ENCODE data around the gene CDC42BPB. TPM values are rescaled to one million over a fixed set of nuclear protein-coding genes. Genes with fewer than 3 reads are reported as not detected.

Gene CDC42BPB
- total RNA-seq, 1 donor from 2014 or later: 55.0 TPM

GRCh38 chr14:103016594-103016993 is 40.8 kb downstream of the CDC42BPB start:
- no peak for DNase-seq (ENCODE audit: low read depth)
- FAIRE-seq: no peak

GRCh38 chr14:103016071-103016470 is 41.3 kb downstream of the CDC42BPB start:
- TF ChIP-seq, protein P1, sequence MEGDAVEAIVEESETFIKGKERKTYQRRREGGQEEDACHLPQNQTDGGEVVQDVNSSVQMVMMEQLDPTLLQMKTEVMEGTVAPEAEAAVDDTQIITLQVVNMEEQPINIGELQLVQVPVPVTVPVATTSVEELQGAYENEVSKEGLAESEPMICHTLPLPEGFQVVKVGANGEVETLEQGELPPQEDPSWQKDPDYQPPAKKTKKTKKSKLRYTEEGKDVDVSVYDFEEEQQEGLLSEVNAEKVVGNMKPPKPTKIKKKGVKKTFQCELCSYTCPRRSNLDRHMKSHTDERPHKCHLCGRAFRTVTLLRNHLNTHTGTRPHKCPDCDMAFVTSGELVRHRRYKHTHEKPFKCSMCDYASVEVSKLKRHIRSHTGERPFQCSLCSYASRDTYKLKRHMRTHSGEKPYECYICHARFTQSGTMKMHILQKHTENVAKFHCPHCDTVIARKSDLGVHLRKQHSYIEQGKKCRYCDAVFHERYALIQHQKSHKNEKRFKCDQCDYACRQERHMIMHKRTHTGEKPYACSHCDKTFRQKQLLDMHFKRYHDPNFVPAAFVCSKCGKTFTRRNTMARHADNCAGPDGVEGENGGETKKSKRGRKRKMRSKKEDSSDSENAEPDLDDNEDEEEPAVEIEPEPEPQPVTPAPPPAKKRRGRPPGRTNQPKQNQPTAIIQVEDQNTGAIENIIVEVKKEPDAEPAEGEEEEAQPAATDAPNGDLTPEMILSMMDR (IDR thresholded peaks at IDR 0.05; ENCODE audit: insufficient read depth, low read length, severe bottlenecking): no peak
- FAIRE-seq (no peak), DNase-seq (ENCODE audit: low read depth) (no peak)
- H3K27me3 ChIP-seq (ENCODE audit: control insufficient read depth, insufficient read depth, low read length): no peaks in the 10 kb centered on the region
- peaks cover 10% of the 10 kb centered on the region for H3K36me3 ChIP-seq (ENCODE audit: control insufficient read depth, insufficient read depth, low read length)
- no peak overlapping the region for H3K4me3 ChIP-seq (ENCODE audit: low read depth, low read length)

More at GRCh38 chr14:103016594-103016993, 40.8 kb downstream of the CDC42BPB start:
- Histone ChIP-seq H3K4me3 (ENCODE audit: low read depth, low read length) (no peak overlapping the region), H3K36me3 (ENCODE audit: control insufficient read depth, insufficient read depth, low read length) (peaks cover 8% of the 10 kb centered on the region), H3K27me3 (ENCODE audit: control insufficient read depth, insufficient read depth, low read length) (no peaks in the 10 kb centered on the region)
- TF ChIP-seq, protein P1 (IDR thresholded peaks at IDR 0.05; ENCODE audit: insufficient read depth, low read length, severe bottlenecking): no peak

DNA sequence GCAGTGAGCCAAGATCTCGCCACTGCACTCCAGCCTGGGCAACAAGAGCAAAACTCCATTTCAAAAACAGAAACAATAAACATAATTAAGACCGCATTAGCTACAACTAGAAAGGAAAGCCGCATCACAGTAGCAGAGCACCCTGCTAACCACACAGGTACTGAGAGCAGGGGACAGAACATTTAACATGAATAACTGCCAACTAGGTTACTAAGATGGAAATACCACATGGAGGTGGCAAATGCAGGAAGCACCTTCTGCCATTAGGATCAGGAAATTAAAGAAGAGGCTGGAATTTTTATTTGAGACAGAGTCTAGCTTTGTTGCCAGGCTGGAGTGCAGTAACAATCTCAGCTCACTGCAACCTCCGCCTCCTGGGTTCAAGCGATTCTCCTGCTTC is 41.9 kb downstream of the CDC42BPB start:
- TF ChIP-seq, protein P1 (IDR thresholded peaks at IDR 0.05; ENCODE audit: insufficient read depth, low read length, severe bottlenecking): no peak
- Histone ChIP-seq H3K4me3 (ENCODE audit: low read depth, low read length) (no peak overlapping the region), H3K27me3 (ENCODE audit: control insufficient read depth, insufficient read depth, low read length) (no peaks in the 10 kb centered on the region), H3K36me3 (ENCODE audit: control insufficient read depth, insufficient read depth, low read length) (peaks cover 10% of the 10 kb centered on the region)
- no peak for DNase-seq (ENCODE audit: low read depth)
- FAIRE-seq: no peak

DNA sequence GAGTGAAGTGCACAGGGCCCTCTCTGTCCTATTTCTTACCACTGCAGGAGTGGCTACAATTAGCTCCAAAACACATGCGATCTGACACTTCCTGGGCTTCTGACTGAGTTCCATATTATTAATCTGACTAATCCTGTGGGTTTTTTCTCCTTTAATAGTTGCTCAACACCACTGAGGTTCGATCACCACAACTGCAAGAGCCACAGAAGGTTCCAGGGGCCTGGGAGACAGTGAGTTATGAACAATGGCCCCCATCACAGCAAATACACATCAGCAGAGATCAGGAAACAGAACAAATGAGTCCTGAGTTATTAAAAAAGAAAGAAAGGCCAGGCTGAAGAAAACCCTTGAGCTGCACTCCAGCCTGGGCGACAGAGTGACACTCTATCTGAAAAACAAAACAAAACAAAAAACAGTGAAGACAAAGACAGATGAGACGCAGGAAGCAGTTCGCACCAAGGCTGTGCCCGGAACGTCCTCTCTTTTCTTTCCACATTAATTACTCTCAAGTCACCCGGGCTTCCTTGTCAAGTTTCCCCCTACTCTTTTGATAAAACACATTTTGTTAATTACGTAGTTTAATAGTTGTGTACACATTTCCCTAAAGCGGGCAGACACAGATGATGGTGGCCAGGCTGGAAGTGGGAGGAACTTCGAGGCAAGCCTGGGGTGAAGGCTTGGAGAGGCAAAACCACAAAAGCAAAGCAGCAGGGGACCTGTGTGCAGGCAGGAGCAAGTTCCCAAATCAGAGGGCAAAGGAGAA is 42.7 kb downstream of the CDC42BPB start:
- Histone ChIP-seq H3K4me3 (ENCODE audit: low read depth, low read length) (no peak overlapping the region), H3K36me3 (ENCODE audit: control insufficient read depth, insufficient read depth, low read length) (peaks cover 10% of the 10 kb centered on the region), H3K27me3 (ENCODE audit: control insufficient read depth, insufficient read depth, low read length) (no peaks in the 10 kb centered on the region)
- TF ChIP-seq, protein P1 (IDR thresholded peaks at IDR 0.05; ENCODE audit: insufficient read depth, low read length, severe bottlenecking): no peak
- FAIRE-seq (no peak), DNase-seq (ENCODE audit: low read depth) (peak; percentile 55)

- Histone ChIP-seq H3K36me3 (ENCODE audit: control insufficient read depth, insufficient read depth, low read length) (peaks cover 17% of the 10 kb centered on the region), H3K27me3 (ENCODE audit: control insufficient read depth, insufficient read depth, low read length) (no peaks in the 10 kb centered on the region), H3K4me3 (ENCODE audit: low read depth, low read length) (no peak overlapping the region)
- no peak for DNase-seq (ENCODE audit: low read depth)
- TF ChIP-seq, protein P1 (IDR thresholded peaks at IDR 0.05; ENCODE audit: insufficient read depth, low read length, severe bottlenecking): no peak
- FAIRE-seq: peak; percentile 66
Observed at GRCh38 chr14:103013028-103013427, 44.3 kb downstream of the CDC42BPB start.

Measured in bronchial epithelial cell (primary cell).